Endodermal cell (in vitro differentiated cells): ENCODE results near the gene LHPP. TPM values are rescaled to one million over a fixed set of nuclear protein-coding genes. Genes with fewer than 3 reads are reported as not detected.
A peak's percentile ranks its signal among the peaks of the same experiment; 100 is the strongest.

ENCODE experiments used
- DNase-seq: peaks from one replicate; pipeline ENCODE4 v3.0.0-alpha.2; 2017
- H3K27ac ChIP-seq: 2 replicates; pipeline ENCODE4 v1.5.1; 2013; ENCODE audit warnings: mild to moderate bottlenecking, low read depth, low read length, moderate library complexity
- H3K27me3 ChIP-seq: 2 replicates; pipeline ENCODE4 v1.6.1; 2013; ENCODE audit warnings: mild to moderate bottlenecking, low read length, moderate library complexity; ENCODE audit not compliant: insufficient read depth, control insufficient read depth, poor library complexity, severe bottlenecking
- H3K36me3 ChIP-seq: 2 replicates; pipeline ENCODE4 v1.7.0; 2013; ENCODE audit warnings: mild to moderate bottlenecking, low read length, moderate library complexity; ENCODE audit not compliant: control insufficient read depth, insufficient read depth
- H3K4me1 ChIP-seq: one replicate; pipeline ENCODE4 v1.7.0; 2013; ENCODE audit warnings: low read length; ENCODE audit not compliant: control insufficient read depth, insufficient read depth
- H3K4me3 ChIP-seq: 2 replicates; pipeline ENCODE4 v1.5.1; 2013; ENCODE audit warnings: mild to moderate bottlenecking, low read length, moderate library complexity
- H3K9ac ChIP-seq: 2 replicates; pipeline ENCODE4 v1.6.1; 2013; ENCODE audit warnings: mild to moderate bottlenecking, low read length, moderate library complexity; ENCODE audit not compliant: poor library complexity, severe bottlenecking; ENCODE audit errors: extremely low read depth
- H3K9me3 ChIP-seq: 2 replicates; pipeline ENCODE4 v1.6.1; 2013; ENCODE audit warnings: mild to moderate bottlenecking, low read length, moderate library complexity; ENCODE audit not compliant: control insufficient read depth
- H3K27ac Mint-ChIP-seq: 2 replicates; pipeline ENCODE4 v1.8.0; 2020; ENCODE audit warnings: mixed read lengths
- H3K27me3 Mint-ChIP-seq: 2 replicates; pipeline ENCODE4 v1.8.0; 2021; ENCODE audit warnings: mild to moderate bottlenecking, mixed read lengths; ENCODE audit not compliant: insufficient read depth
- H3K36me3 Mint-ChIP-seq: 2 replicates; pipeline ENCODE4 v1.8.0; 2020; ENCODE audit warnings: low read depth, mixed read lengths
- H3K4me1 Mint-ChIP-seq: 2 replicates; pipeline ENCODE4 v1.8.0; 2020; ENCODE audit warnings: mixed read lengths
- H3K4me3 Mint-ChIP-seq: 2 replicates; pipeline ENCODE4 v1.8.0; 2020; ENCODE audit warnings: mild to moderate bottlenecking, moderate library complexity, mixed read lengths
- H3K9me3 Mint-ChIP-seq: 2 replicates; pipeline ENCODE4 v1.8.0; 2020; ENCODE audit warnings: mild to moderate bottlenecking, mixed read lengths
- WGBS, 2 experiments: methylation state at CpG; one replicate each; pipeline versions ENCODE4 v1.1.5 to v1.1.7; 2013; ENCODE audit warnings: missing lambda C conversion rate in 2 of 2, mixed read lengths in 1 of 2; ENCODE audit not compliant: insufficient coverage in 1 of 2, insufficient read length in 1 of 2; 5-methylcytosine and 5-hydroxymethylcytosine counted together
- total RNA-seq, 2 donors: library from RNA; stranded (reverse); fragmentation: NEBNext Ultra II Directional in 1 of 2; extraction: Animal tissue kit (Norgen Biotek cat#: 25700) in 1 of 2; gene quantifications; 2 replicates in 1 of 2; 3 replicates in 1 of 2; pipeline ENCODE4 v1.2.1, GENCODE V29; 2021
- TF ChIP-seq, protein P1 (sequence below): fragments of 200-600 bp; sonication (generic); conservative IDR thresholded peaks from 2 replicates; pipeline ENCODE4 v1.5.0; 2021; ENCODE audit warnings: antibody characterized with exemption, mild to moderate bottlenecking

Gene LHPP
- total RNA-seq, 2 donors from 2014 or later: 23.3 to 24.8 TPM

GRCh38 chr10:124484031-124484430 is 22.4 kb downstream of the LHPP start:
- no peaks in the 10 kb centered on the region for H3K4me1 ChIP-seq
- H3K9ac ChIP-seq: no peak overlapping the region
- DNase-seq: no peak
- Mint-ChIP-seq H3K27me3 (no peaks in the 10 kb centered on the region), H3K36me3 (peaks cover 36% of the 10 kb centered on the region), H3K4me3 (no peak overlapping the region), H3K9me3 (peaks cover 14% of the 10 kb centered on the region), H3K27ac (no peak overlapping the region), H3K4me1 (peaks cover 7% of the 10 kb centered on the region)
- WGBS, 2 experiments: 83 to 91% methylated on average over 10 to 17 of the region's 17 CpGs
- H3K27ac ChIP-seq: peak overlapping the region; percentile 66
- H3K9me3 ChIP-seq: peaks cover 11% of the 10 kb centered on the region
- H3K4me3 ChIP-seq: no peak overlapping the region
- H3K27me3 ChIP-seq: no peaks in the 10 kb centered on the region
- H3K36me3 ChIP-seq: no peaks in the 10 kb centered on the region
- TF ChIP-seq, protein P1, sequence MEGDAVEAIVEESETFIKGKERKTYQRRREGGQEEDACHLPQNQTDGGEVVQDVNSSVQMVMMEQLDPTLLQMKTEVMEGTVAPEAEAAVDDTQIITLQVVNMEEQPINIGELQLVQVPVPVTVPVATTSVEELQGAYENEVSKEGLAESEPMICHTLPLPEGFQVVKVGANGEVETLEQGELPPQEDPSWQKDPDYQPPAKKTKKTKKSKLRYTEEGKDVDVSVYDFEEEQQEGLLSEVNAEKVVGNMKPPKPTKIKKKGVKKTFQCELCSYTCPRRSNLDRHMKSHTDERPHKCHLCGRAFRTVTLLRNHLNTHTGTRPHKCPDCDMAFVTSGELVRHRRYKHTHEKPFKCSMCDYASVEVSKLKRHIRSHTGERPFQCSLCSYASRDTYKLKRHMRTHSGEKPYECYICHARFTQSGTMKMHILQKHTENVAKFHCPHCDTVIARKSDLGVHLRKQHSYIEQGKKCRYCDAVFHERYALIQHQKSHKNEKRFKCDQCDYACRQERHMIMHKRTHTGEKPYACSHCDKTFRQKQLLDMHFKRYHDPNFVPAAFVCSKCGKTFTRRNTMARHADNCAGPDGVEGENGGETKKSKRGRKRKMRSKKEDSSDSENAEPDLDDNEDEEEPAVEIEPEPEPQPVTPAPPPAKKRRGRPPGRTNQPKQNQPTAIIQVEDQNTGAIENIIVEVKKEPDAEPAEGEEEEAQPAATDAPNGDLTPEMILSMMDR: no peak

- Histone ChIP-seq H3K27ac (peak overlapping the region; percentile 66), H3K4me1 (no peaks in the 10 kb centered on the region), H3K4me3 (no peak overlapping the region), H3K9ac (no peak overlapping the region), H3K9me3 (peaks cover 11% of the 10 kb centered on the region), H3K36me3 (no peaks in the 10 kb centered on the region), H3K27me3 (no peaks in the 10 kb centered on the region)
- Mint-ChIP-seq H3K27ac (no peak overlapping the region), H3K27me3 (no peaks in the 10 kb centered on the region), H3K4me1 (peaks cover 7% of the 10 kb centered on the region), H3K9me3 (peaks cover 14% of the 10 kb centered on the region), H3K4me3 (no peak overlapping the region), H3K36me3 (peaks cover 36% of the 10 kb centered on the region)
- no peak for DNase-seq
- TF ChIP-seq, protein P1: no peak
- 78 to 88% methylated on average over 2 of the region's 2 CpGs for WGBS, 2 experiments
These were observed 23.0 kb downstream of the LHPP start for GRCh38 chr10:124484661-124485060.

DNA sequence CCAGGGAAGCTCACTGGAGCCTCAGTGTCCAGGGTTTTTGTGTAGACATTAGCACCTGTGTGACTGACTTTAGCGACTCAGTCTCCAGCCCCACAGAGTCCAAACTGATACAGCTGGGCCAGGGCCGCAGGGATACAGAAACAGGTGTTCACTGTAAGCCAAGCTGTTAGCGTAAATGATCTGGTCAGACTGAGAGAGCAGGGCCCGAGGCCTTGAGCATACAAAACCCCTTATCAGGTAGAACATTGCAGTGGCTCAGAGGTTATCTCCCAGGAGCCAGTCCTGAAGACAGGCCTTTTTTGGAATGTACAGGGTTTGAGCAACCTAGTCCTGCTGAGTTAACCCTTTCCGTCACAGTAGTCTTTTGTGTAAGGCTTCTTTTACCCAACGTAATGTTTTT is 25.0 kb downstream of the LHPP start:
- Mint-ChIP-seq H3K27ac (no peak overlapping the region), H3K4me3 (no peak overlapping the region), H3K36me3 (peaks cover 48% of the 10 kb centered on the region), H3K9me3 (peaks cover 14% of the 10 kb centered on the region), H3K4me1 (peaks cover 3% of the 10 kb centered on the region), H3K27me3 (no peaks in the 10 kb centered on the region)
- H3K9me3 ChIP-seq: peaks cover 11% of the 10 kb centered on the region
- no peak overlapping the region for H3K9ac ChIP-seq
- no peak for DNase-seq
- H3K27ac ChIP-seq: no peak overlapping the region
- H3K4me1 ChIP-seq: no peaks in the 10 kb centered on the region
- no peaks in the 10 kb centered on the region for H3K36me3 ChIP-seq
- no peak overlapping the region for H3K4me3 ChIP-seq
- no peaks in the 10 kb centered on the region for H3K27me3 ChIP-seq
- TF ChIP-seq, protein P1: no peak
- WGBS, 2 experiments: 93 to 95% methylated on average over 4 to 6 of the region's 6 CpGs
